ENCODE measurements around the gene MIGA1. TPM values are rescaled to one million over a fixed set of nuclear protein-coding genes. Genes with fewer than 3 reads are reported as not detected.

The MIGA1 gene
- total RNA-seq, 4 donors from 2014 or later, result 3.8 to 12.6 (median 7.5) TPM

DNA sequence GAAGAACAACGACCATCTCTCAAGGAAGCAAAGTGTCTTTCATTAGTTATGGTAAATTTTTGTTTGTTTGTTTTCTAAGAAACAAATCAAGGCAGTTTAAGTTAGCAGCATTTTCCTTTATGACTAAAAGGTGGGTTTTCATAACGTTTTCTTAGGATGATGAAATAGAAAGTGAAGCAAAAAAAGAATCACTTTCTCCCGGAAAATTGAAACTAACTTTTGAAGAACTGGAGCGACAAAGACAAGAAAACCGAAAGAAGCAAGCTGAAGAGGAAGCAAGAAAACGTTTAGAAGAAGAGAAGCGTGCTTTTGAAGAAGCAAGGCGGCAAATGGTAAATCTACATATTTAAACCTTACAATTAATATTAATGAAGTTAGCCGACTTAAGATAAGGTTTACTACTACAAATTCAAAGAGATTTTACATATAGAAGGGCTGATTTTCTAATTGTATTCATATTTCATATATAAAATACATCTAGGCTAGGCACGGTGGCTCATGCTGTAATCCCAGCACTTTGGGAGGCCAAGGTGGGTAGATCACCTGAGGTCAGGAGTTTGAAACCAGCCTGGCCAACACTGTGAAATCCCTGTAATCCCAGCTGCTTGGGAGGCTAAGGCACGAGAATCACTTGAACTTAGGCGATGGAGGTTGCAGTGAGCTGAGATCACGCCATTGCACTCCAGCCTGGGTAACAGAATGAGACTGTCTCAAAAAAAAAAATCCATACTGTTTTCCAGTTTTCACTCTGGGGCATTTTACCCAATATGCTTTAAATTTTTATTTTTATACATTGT, 147.3 kb downstream of the MIGA1 start:
- intact Hi-C loops (cut with DNase I), result no loop called here
- H3K36me3 ChIP-seq, result peaks cover 0 to 14% (median 0%) of the 10 kb centered on the region in 3 donors

DNA sequence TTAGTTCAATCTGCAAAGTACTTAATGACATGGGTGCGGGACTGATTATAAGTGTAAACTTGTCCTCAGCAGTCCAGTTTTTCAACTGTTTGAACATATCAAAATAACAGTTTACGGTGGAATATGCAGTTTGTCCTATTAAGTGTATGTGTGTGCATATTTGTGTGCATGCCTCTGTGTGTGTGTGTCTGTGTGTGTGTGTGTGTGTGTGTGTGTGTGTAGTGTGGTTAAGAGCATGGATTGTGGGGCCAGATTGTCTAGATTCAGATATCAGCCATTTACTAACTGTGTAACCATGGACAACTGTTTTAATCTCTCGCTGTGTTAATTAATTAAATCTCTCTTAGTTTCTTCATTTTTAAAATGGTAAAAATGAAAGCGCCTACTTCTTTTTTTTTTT, 148.0 kb downstream of the MIGA1 start:
- DNase-seq, result no peak
- no peaks in the 10 kb centered on the region for H3K9me3 ChIP-seq
- WGBS, 2 donors, result 88 to 89% methylated on average over 4 of the region's 4 CpGs
- peaks cover 0 to 14% (median 0%) of the 10 kb centered on the region in 3 donors for H3K36me3 ChIP-seq
- H3K27ac ChIP-seq, result no peak overlapping the region
- intact Hi-C loops (cut with DNase I), result no loop called here
- H3K27me3 ChIP-seq, result no peaks in the 10 kb centered on the region
- no peak overlapping the region for H3K4me3 ChIP-seq
- no peak for TF ChIP-seq POLR2A (IDR thresholded peaks at IDR 0.05)
- TF ChIP-seq, protein P1, sequence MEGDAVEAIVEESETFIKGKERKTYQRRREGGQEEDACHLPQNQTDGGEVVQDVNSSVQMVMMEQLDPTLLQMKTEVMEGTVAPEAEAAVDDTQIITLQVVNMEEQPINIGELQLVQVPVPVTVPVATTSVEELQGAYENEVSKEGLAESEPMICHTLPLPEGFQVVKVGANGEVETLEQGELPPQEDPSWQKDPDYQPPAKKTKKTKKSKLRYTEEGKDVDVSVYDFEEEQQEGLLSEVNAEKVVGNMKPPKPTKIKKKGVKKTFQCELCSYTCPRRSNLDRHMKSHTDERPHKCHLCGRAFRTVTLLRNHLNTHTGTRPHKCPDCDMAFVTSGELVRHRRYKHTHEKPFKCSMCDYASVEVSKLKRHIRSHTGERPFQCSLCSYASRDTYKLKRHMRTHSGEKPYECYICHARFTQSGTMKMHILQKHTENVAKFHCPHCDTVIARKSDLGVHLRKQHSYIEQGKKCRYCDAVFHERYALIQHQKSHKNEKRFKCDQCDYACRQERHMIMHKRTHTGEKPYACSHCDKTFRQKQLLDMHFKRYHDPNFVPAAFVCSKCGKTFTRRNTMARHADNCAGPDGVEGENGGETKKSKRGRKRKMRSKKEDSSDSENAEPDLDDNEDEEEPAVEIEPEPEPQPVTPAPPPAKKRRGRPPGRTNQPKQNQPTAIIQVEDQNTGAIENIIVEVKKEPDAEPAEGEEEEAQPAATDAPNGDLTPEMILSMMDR (IDR thresholded peaks at IDR 0.05), result no peak
- no peaks in the 10 kb centered on the region for H3K4me1 ChIP-seq

More for the DNA sequence above, 147.3 kb downstream of the MIGA1 start:
- Histone ChIP-seq H3K9me3 (no peaks in the 10 kb centered on the region), H3K27me3 (no peaks in the 10 kb centered on the region), H3K27ac (no peak overlapping the region), H3K4me1 (no peaks in the 10 kb centered on the region), H3K4me3 (peak overlapping the region in 1 of 4 donors; percentile 10)
- no peak for TF ChIP-seq POLR2A (IDR thresholded peaks at IDR 0.05)
- TF ChIP-seq, protein P1 (IDR thresholded peaks at IDR 0.05), result no peak
- WGBS, 2 donors, result 54 to 58% methylated on average over 13 of the region's 13 CpGs
- no peak for DNase-seq

Other genes starting within 250 kb of the MIGA1 start
- 10 to 100 TPM; 25.3 to 65.6 (median 33.1) TPM for gene ZZZ3, start 97.0 kb upstream of the MIGA1 start, total RNA-seq
- gene USP33, start 19.8 kb upstream of the MIGA1 start, total RNA-seq, result 10 to 100 TPM; 20.2 to 61.6 (median 34.3) TPM
- gene NEXN, start 109.0 kb downstream of the MIGA1 start, total RNA-seq, result 10 to 100 TPM in 2 of 4 donors, 1 to 10 TPM in 1, under 1 TPM in 1; 0.76 to 34.1 (median 8.2) TPM
- 100 to 1,000 TPM in 2 of 4 donors, 10 to 100 TPM in 2; 44.6 to 103 (median 77.8) TPM for gene FUBP1, start 199.4 kb downstream of the MIGA1 start, total RNA-seq
- gene DNAJB4, start 225.3 kb downstream of the MIGA1 start, total RNA-seq, result 10 to 100 TPM; 11.9 to 27.3 (median 22.5) TPM

Data from esophagus squamous epithelium (tissue), 5 donors.